HepG2 (cell line): Measurements from ENCODE around the gene SAMD4A. TPM values are rescaled to one million over a fixed set of nuclear protein-coding genes. Genes with fewer than 3 reads are reported as not detected.

Source experiments
- ARID5B ChIP-seq: IDR thresholded peaks from 2 replicates; pipeline ENCODE4 v1.4.0; 2020; ENCODE audit warnings: mild to moderate bottlenecking, missing genetic modification reagents
- CEBPG ChIP-seq: IDR thresholded peaks from 2 replicates; pipeline ENCODE4 v1.6.1; 2016
- CSRNP2 ChIP-seq: sonication (generic); formaldehyde crosslinking; conservative IDR thresholded peaks from 2 replicates; pipeline ENCODE4 v1.8.0; 2022; ENCODE audit warnings: low read depth, missing genetic modification reagents
- FOXP4 ChIP-seq: sonication (generic); formaldehyde crosslinking; IDR thresholded peaks from 2 replicates; pipeline ENCODE4 v1.4.0; 2020; ENCODE audit warnings: missing genetic modification reagents
- MBNL3 ChIP-seq: fragments of 250-450 bp; sonication (Bioruptor Pico); conservative IDR thresholded peaks from 2 replicates; pipeline ENCODE4 v1.8.0; 2022; ENCODE audit warnings: mild to moderate bottlenecking, inconsistent platforms
- POGK ChIP-seq: sonication (generic); formaldehyde crosslinking; conservative IDR thresholded peaks from 2 replicates; pipeline ENCODE4 v1.8.0; 2022; ENCODE audit warnings: mild to moderate bottlenecking, moderate library complexity, missing genetic modification reagents
- PPARG ChIP-seq: conservative IDR thresholded peaks from 2 replicates; pipeline ENCODE4 v1.6.1; 2016; ENCODE audit warnings: missing biosample characterization, missing genetic modification reagents
- RXRB ChIP-seq: IDR thresholded peaks from 2 replicates; pipeline ENCODE4 v1.6.1; 2016; ENCODE audit warnings: borderline replicate concordance, missing genetic modification reagents, missing compliant biosample characterization
- SP5 ChIP-seq: IDR thresholded peaks from 2 replicates; pipeline ENCODE4 v1.6.1; 2016; ENCODE audit warnings: low read depth, borderline replicate concordance
- TIGD3 ChIP-seq: sonication (generic); formaldehyde crosslinking; IDR thresholded peaks from 2 replicates; pipeline ENCODE4 v1.5.1; 2020; ENCODE audit warnings: mild to moderate bottlenecking, missing genetic modification reagents, borderline replicate concordance
- ZNF687 ChIP-seq: sonication (generic); formaldehyde crosslinking; IDR thresholded peaks from 2 replicates; pipeline ENCODE4 v1.5.1; 2020; ENCODE audit warnings: mild to moderate bottlenecking, missing genetic modification reagents, moderate library complexity
- ZNF792 ChIP-seq: IDR thresholded peaks from 2 replicates; pipeline ENCODE4 v1.6.1; 2016
- polyA plus RNA-seq, 8 experiments: library from polyadenylated mRNA; depleted of rRNA in 3 of 8; stranded (reverse) in 7 of 8; unstranded in 1 of 8; fragments of >200 nt; fragmentation: Illumina TruSeq in 4 of 8; extraction: Trizol in 4 of 8; gene quantifications; 2 replicates each; pipeline versions ENCODE4 v1.2.1 to v1.2.3, GENCODE V29; 2011 to 2016; ENCODE audit warnings: low read depth in 4 of 8, missing spikeins in 1 of 8, mixed read lengths in 1 of 8; ENCODE audit not compliant: insufficient read depth in 1 of 8
- total RNA-seq, 5 experiments: library from RNA; depleted of rRNA; stranded (reverse); fragments of >200 nt; fragmentation: Illumina TruSeq; extraction: Trizol; gene quantifications; 2 replicates each; pipeline ENCODE4 v1.2.3, GENCODE V29; 2016; ENCODE audit warnings: low read depth in 1 of 5

Gene SAMD4A
- total and polyA plus RNA-seq, 2 of the 13 experiments (the other 11 are each of a cell fraction or from before 2014, with no cell fraction given): 11.8 to 13.0 TPM

- TF ChIP-seq FOXP4 (CRISPR knock-in tag) (peak; percentile 91), ZNF792 (no peak), PPARG (0 out of 2 replicates have a peak, but pooled peaks have one; percentile 27), SP5 (CRISPR knock-in tag) (0 out of 2 replicates have a peak, but pooled peaks have one; percentile 1), ZNF687 (CRISPR knock-in tag) (no peak), CSRNP2 (CRISPR knock-in tag) (no peak), TIGD3 (CRISPR knock-in tag) (no peak), MBNL3 (CRISPR knock-in tag) (no peak), ARID5B (peak; percentile 90), POGK (0 out of 2 replicates have a peak, but pooled peaks have one; percentile 7), RXRB (CRISPR knock-in tag) (peak; percentile 69; the same call in 1 of the 2 replicates), CEBPG (CRISPR knock-in tag) (peak; percentile 37; the same call in 1 of the 2 replicates)
Measured at GRCh38 chr14:54642801-54643695, 76.1 kb downstream of the SAMD4A start (continued).
